ENCODE measurements around the gene IPO4. TPM values are rescaled to one million over a fixed set of nuclear protein-coding genes. Genes with fewer than 3 reads are reported as not detected.

Gene IPO4
- polyA plus RNA-seq, 3 donors: 11.7 to 36.1 (median 26.7) TPM

GRCh38 chr14:24182110-24182882 is 6.3 kb downstream of the IPO4 start:
- 86 to 87% (median 86%) methylated on average over 12 to 14 of the region's 14 CpGs for WGBS, 3 donors
- H3K27ac ChIP-seq (ENCODE audit: low read depth, low read length): no peak overlapping the region

GRCh38 chr14:24181371-24182077 is 7.1 kb downstream of the IPO4 start:
- H3K27ac ChIP-seq (ENCODE audit: low read depth, low read length): no peak overlapping the region
- WGBS, 3 donors: 83 to 89% (median 87%) methylated on average over 19 of the region's 19 CpGs

GRCh38 chr14:24179961-24180796 is 8.4 kb downstream of the IPO4 start:
- WGBS, 3 donors: 69 to 83% (median 76%) methylated on average over 17 to 18 of the region's 18 CpGs
- H3K27ac ChIP-seq (ENCODE audit: low read depth, low read length): no peak overlapping the region

- peak overlapping the region; percentile 41 for H3K27ac ChIP-seq (ENCODE audit: low read depth, low read length)
- 86 to 92% (median 89%) methylated on average over 14 of the region's 14 CpGs for WGBS, 3 donors
Measured at GRCh38 chr14:24179294-24179960, 9.2 kb downstream of the IPO4 start.

GRCh38 chr14:24178399-24179178 is 10.0 kb downstream of the IPO4 start:
- H3K27ac ChIP-seq (ENCODE audit: low read depth, low read length): no peak overlapping the region
- WGBS, 3 donors: 90 to 94% (median 93%) methylated on average over 12 of the region's 12 CpGs

- no peak overlapping the region for H3K27ac ChIP-seq (ENCODE audit: low read depth, low read length)
- 92 to 94% (median 92%) methylated on average over 14 of the region's 14 CpGs for WGBS, 3 donors
Measured at GRCh38 chr14:24177891-24178290, 10.7 kb downstream of the IPO4 start.

GRCh38 chr14:24177041-24177825 is 11.4 kb downstream of the IPO4 start:
- H3K27ac ChIP-seq (ENCODE audit: low read depth, low read length): no peak overlapping the region
- 88 to 91% (median 90%) methylated on average over 12 of the region's 12 CpGs for WGBS, 3 donors

- H3K27ac ChIP-seq (ENCODE audit: low read depth, low read length): no peak overlapping the region
- WGBS, 3 donors: 94 to 95% (median 95%) methylated on average over 5 of the region's 5 CpGs
Measured at GRCh38 chr14:24176599-24176998, 12.0 kb downstream of the IPO4 start.

- no peak overlapping the region for H3K27ac ChIP-seq (ENCODE audit: low read depth, low read length)
- WGBS, 3 donors: 70 to 84% (median 71%) methylated on average over 20 of the region's 20 CpGs
Measured at GRCh38 chr14:24172871-24173281, 15.7 kb downstream of the IPO4 start.

- H3K27ac ChIP-seq (ENCODE audit: low read depth, low read length): no peak overlapping the region
- 41 to 71% (median 49%) methylated on average over 30 of the region's 30 CpGs for WGBS, 3 donors
Measured at GRCh38 chr14:24172261-24172860, 16.3 kb downstream of the IPO4 start.

GRCh38 chr14:24171422-24172260 is 17.0 kb downstream of the IPO4 start, which contains the start of gene REC8:
Gene REC8, plus strand, starts transcription at chr14:24172080. Its CDS starts 473 bp downstream, at chr14:24172553.
- H3K27ac ChIP-seq (ENCODE audit: low read depth, low read length): no peak within 1 kb of the TSS
- WGBS, 3 donors: 16 to 44% (median 18%) methylated on average over 63 of the region's 63 CpGs

GRCh38 chr14:24167469-24168114 is 21.0 kb downstream of the IPO4 start:
- no peak overlapping the region for H3K27ac ChIP-seq (ENCODE audit: low read depth, low read length)
- 76 to 93% (median 78%) methylated on average over 3 of the region's 3 CpGs for WGBS, 3 donors

- WGBS, 3 donors: 90 to 95% (median 91%) methylated on average over 5 of the region's 5 CpGs
- no peak overlapping the region for H3K27ac ChIP-seq (ENCODE audit: low read depth, low read length)
Measured at GRCh38 chr14:24165785-24166184, 22.8 kb downstream of the IPO4 start.

GRCh38 chr14:24164518-24164991 is 24.1 kb downstream of the IPO4 start:
- 89 to 91% (median 90%) methylated on average over 14 of the region's 14 CpGs for WGBS, 3 donors
- no peak overlapping the region for H3K27ac ChIP-seq (ENCODE audit: low read depth, low read length)

GRCh38 chr14:24162093-24162492 is 26.5 kb downstream of the IPO4 start:
- 29 to 44% (median 44%) methylated on average over 8 of the region's 8 CpGs for WGBS, 3 donors
- no peak overlapping the region for H3K27ac ChIP-seq (ENCODE audit: low read depth, low read length)
